ENCODE measurements around the gene VSX1. TPM values are rescaled to one million over a fixed set of nuclear protein-coding genes. Genes with fewer than 3 reads are reported as not detected.

VSX1 gene
- polyA plus RNA-seq, 1 experiment = 0.06 TPM

- ChIA-PET POLR2A (no interaction called here), CTCF (no interaction called here)
- DNase-seq (ENCODE audit: low read depth, low spot score) = no peak
- H3K27ac ChIP-seq (ENCODE audit: low read depth, low read length) = no peak overlapping the region
- H3K27me3 ChIP-seq (ENCODE audit: control insufficient read depth, insufficient read depth, low read length) = peaks cover 29% of the 10 kb centered on the region
- no peaks in the 10 kb centered on the region; the same call in 1 of the 2 replicates for H3K9me3 ChIP-seq (ENCODE audit: control insufficient read depth, insufficient read depth, low read length)
- no peak overlapping the region for H3K4me3 ChIP-seq (ENCODE audit: low read depth, low read length)
- no peak for TF ChIP-seq CTCF (IDR thresholded peaks at IDR 0.05; ENCODE audit: low read depth, low read length)
These were observed 38.3 kb downstream of the VSX1 start for GRCh38 chr20:25043499-25044260.

GRCh38 chr20:25042531-25043498 is 39.1 kb downstream of the VSX1 start:
- POLR2A ChIA-PET = no interaction called here
- DNase-seq (ENCODE audit: low read depth, low spot score) = no peak
- Histone ChIP-seq H3K27ac (ENCODE audit: low read depth, low read length) (no peak overlapping the region), H3K9me3 (ENCODE audit: control insufficient read depth, insufficient read depth, low read length) (no peaks in the 10 kb centered on the region; the same call in 1 of the 2 replicates), H3K27me3 (ENCODE audit: control insufficient read depth, insufficient read depth, low read length) (peaks cover 31% of the 10 kb centered on the region), H3K4me3 (ENCODE audit: low read depth, low read length) (no peak overlapping the region)
- TF ChIP-seq CTCF (IDR thresholded peaks at IDR 0.05; ENCODE audit: low read depth, low read length) = no peak
- CTCF ChIA-PET = no interaction called here

- Histone ChIP-seq H3K9me3 (ENCODE audit: control insufficient read depth, insufficient read depth, low read length) (no peaks in the 10 kb centered on the region; the same call in 1 of the 2 replicates), H3K27me3 (ENCODE audit: control insufficient read depth, insufficient read depth, low read length) (peaks cover 37% of the 10 kb centered on the region), H3K4me3 (ENCODE audit: low read depth, low read length) (no peak overlapping the region), H3K27ac (ENCODE audit: low read depth, low read length) (no peak overlapping the region)
- no peak for DNase-seq (ENCODE audit: low read depth, low spot score)
- no peak for TF ChIP-seq CTCF (IDR thresholded peaks at IDR 0.05; ENCODE audit: low read depth, low read length)
- POLR2A ChIA-PET = no interaction called here
- CTCF ChIA-PET = no interaction called here
These were observed 40.0 kb downstream of the VSX1 start for GRCh38 chr20:25041813-25042530.

GRCh38 chr20:25040438-25040831 is 41.5 kb downstream of the VSX1 start:
- H3K27me3 ChIP-seq (ENCODE audit: control insufficient read depth, insufficient read depth, low read length) = peaks cover 34% of the 10 kb centered on the region
- ChIA-PET CTCF (no interaction called here), POLR2A (no interaction called here)
- no peak overlapping the region for H3K4me3 ChIP-seq (ENCODE audit: low read depth, low read length)
- TF ChIP-seq CTCF (IDR thresholded peaks at IDR 0.05; ENCODE audit: low read depth, low read length) = no peak
- DNase-seq (ENCODE audit: low read depth, low spot score) = peak; percentile 46
- H3K27ac ChIP-seq (ENCODE audit: low read depth, low read length) = peak overlapping the region; percentile 31
- no peaks in the 10 kb centered on the region for H3K9me3 ChIP-seq (ENCODE audit: control insufficient read depth, insufficient read depth, low read length)
